HG03175 (cell line): ENCODE data around the gene LRRIQ4.

ENCODE experiments used
- ATAC-seq: cut with Tn5 transposase; IDR thresholded peaks from one replicate; pipeline ENCODE4 v1.9.1; 2021; ENCODE audit warnings: mild to moderate bottlenecking, moderate library complexity; ENCODE audit not compliant: unreplicated experiment

LRRIQ4 gene

DNA sequence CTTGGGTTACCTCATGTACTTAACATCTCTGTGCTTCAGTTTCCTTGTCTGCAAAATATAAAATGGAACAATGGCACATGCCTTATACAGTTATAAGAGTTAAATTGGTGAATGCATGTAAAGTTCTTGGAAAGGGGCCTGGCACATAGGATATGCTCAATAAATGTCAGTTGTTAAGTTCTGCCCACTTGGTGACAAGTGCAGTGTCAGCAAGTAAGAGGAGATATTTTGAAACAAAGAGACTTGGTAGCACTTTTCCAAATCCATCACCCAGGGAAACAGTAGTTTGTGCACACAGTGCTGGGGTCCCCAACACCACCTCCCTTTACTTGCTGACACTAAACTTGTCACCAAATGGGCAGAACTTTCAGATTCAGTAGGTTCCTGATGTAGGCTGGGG lies 37.9 kb downstream of the LRRIQ4 start:
- no peak for ATAC-seq

DNA sequence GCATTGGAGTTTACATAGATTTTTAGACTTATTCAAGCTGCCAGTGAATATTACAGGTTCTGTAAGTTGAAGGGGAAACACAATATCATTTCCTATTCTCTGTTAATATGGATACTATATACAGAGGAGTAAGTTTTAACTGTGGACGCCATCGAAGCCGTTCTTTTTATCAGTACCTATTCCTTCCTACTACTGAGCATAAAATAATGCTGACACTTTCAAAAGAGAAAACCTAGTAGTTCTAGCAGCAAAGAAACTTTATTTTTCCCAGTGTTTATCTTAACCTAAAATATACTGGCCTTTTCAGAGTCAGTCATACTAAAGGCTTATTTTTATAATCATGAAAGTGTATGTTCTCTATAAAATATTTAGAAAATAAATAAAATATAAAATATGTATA lies 42.8 kb downstream of the LRRIQ4 start:
- ATAC-seq: no peak

DNA sequence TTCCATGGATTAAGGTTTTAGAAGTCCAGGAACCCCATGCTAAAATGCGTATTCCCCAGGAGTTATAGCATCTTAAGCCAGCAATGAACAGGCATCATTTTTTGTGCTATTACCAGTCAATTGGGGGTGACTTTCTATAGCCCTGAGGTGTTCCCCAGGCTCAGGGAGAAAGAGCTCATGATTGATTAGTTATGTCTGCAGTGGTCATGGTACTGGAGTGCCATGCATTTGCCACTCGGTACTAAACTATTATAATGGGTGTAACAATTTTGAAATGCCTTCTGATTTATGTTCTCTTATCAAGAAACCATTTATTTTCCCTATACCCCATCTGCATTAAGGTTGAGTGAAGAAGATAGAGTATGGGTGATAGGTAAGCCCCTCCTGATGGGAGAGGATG lies 45.1 kb downstream of the LRRIQ4 start:
- no peak for ATAC-seq

DNA sequence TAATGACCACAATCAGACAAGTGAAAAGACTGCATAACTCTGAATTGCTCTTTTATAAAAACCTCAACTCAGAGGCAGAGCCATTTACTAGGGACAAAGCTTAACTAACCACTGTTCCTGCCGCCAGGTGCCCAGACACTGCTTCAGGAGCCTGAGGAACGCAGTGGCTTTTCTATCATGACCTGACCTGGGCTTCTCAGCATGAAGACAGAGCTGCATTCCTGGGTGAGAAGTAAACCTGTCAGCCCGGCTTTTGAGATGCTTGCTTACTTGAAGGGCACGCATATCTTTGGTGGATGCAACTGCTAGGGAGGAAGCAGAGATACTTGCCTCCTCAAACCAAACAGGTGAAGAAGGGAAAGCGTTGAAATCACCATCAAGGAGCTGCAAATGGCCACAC lies 49.2 kb downstream of the LRRIQ4 start:
- ATAC-seq: no peak

DNA sequence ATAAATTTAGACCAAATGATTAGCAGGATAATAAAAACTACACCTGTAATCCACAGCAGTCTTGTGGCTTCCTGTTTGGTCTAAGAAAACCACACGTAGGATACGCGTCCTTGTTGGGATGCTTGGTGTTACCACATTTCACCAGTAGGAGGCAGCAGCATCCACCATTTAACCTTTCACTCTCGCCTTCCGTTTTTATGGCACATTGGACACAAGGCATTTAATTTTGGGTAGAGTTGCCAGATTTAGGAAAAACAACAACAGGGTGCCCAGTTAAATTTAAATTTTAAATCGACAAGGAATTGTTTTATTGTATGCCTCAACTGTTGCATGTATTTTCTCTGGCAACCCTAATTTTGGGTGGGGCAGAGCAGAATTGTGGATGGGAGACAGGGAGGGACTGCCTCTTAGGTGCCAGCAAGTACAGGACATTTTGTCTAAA lies 50.8 kb downstream of the LRRIQ4 start:
- ATAC-seq: peak; percentile 66

DNA sequence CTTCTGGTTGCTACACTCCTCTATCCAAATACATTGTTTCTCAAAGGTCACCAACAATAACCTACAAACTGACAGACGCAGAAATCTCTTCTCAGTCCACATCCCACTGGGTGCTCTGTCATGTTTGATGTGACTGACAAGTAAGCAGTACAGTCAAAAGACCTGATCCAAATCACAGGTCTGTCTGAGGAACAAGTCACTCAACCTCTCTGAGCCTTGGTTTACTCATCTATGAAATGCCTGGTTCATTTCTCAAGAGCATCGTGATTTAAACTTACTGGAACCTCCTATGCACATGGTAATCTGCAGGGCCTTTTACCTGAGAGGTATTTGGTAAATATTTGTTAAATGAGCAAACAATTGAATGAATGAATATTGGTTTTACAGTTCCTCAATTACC lies 51.6 kb downstream of the LRRIQ4 start:
- ATAC-seq: no peak

DNA sequence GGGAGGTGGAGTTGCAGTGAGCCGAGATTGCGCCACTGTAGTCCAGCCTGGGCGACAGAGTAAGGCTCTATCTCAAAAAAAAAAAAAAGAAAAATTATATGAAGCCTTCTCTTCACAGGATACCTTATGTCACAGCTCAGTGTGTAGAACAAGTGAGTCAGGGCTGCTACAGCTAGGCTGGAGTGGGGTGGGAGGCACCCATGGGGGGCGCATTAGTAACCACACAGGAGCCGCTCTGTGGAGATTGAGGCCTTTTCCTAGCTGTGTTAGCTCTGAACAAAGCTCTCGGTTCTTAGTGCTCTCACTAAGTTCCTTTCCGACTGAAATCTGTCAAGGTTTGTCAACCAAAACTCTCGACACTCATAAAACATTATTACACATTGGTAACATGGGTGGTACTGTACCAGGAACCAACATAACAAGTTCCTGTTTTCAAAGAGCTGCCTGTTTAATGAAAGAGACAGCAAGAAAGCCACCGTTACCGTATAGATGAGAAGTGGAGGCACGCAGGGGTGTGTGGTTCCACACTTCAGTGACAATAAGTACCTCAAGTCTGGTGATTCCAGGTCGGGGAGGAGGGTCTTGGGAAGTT lies 52.6 kb downstream of the LRRIQ4 start:
- ATAC-seq: peak; percentile 60

DNA sequence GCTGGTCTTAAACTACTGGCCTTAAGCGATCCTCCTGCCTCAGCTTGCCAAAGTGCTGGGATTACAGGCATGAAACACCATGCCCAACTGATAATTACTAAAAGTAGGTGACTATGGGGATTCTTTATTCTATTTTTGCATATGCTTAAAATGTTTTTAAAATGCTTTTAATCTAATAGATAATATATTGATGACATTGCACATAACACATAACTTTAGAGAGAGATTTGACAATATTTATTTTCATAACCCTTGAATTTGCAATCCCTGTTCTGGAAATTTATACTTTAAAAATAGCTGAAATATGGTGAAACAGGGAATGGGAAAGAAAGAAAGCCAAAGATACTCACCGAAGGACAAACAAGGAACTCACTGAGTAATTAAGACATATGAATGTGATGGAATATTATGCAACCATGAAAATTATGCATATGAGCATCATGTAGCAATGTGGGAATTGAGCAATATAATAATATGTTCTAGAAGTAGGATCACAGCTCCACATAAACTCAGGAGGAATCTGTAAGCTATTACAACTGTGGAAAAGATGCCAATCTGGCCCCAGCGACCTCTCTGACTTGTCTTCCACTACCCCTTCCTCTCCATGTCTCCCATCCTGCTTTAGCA lies 55.0 kb downstream of the LRRIQ4 start:
- no peak for ATAC-seq

DNA sequence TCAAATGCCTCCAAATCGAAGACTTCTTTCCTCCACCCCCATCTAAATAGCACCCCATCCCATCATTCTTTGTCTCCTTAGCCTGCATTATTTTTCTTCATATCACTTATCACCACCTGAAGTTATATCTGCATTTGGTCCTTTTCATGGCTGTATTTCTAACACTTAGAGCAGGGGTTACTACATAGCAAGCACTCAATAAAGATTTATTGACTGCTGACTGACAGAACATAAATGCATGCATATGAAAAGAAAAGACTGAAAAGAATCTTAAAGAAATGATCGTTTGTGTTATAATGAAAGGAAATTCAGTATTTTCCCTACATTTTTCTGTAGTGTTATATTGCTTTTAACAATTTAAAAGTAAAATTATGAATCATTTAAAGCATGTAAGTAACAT lies 55.7 kb downstream of the LRRIQ4 start:
- no peak for ATAC-seq

DNA sequence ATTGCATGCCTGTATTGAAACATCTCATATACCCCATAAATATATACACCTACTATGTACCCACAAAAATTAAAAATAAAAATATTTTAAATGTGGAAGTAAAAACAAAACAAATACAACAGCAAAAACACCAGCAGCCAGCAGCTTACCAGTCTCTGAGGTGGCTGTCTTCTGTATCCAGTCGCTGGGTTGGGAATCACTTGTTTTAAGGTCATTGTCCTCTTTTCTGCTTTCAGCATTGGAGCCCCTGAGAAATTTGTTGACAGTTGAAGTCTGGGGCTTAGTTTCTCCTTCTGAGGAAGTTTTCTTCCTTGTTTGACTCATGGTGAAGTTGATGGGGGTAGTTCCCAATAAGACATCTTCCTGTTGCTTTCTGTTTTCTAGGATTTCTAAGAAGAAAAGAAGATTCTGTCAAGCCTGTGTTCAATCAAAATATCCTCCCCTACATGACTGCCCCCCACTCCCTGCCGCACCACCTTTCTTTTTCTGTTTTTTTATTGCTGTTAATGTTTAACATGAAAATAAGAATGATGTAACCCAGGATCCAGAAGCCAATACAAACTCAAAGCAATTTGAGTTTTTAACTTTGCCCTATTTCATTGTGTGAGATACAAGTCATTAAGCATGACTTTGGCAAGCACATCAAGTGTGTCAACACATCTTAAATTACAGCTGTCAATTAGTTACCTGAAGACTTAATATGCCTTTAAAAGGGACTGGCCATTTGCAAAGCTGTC lies 57.0 kb downstream of the LRRIQ4 start, which contains the start of gene LRRC31:
Gene LRRC31, minus strand, starts transcription at position 452 of the 737 bp plus-strand sequence. Its CDS starts 128 bp downstream, at position 324.
- ATAC-seq: no peak

DNA sequence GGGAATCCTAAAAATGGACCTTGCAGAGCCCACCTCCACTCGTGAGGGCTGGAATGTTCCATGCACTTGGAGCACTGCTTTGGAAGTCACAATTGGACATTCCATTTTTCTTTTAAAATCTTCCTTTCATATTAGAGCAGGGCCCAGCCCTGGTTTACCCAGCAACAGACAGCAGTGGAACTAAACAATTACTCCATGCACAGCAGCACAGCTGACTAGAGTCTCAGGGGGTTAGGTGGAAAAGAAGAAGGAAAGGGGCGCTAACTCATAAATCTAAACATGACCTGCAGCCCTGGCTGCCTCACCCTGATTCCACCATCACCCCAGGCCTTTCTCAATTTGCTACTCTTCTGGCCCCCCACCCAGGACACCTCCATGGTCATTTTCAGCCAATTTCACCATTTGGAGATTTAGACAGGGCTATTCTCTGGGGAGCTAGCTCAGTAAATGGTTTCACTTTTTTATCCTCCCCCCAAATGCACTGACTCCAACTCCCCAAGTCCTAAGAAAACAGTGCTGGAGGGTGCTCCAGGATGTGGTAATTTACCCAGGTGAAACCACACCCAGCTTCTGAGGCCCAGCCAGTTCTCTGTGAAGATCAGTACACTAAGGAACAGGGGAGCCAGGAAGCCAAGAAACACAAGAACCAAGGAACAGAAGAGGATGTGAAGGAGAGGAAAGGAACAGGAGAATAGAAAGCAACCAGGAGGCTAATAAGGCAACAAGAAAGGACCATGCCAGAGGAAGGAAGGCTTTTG lies 58.6 kb downstream of the LRRIQ4 start:
- no peak for ATAC-seq

DNA sequence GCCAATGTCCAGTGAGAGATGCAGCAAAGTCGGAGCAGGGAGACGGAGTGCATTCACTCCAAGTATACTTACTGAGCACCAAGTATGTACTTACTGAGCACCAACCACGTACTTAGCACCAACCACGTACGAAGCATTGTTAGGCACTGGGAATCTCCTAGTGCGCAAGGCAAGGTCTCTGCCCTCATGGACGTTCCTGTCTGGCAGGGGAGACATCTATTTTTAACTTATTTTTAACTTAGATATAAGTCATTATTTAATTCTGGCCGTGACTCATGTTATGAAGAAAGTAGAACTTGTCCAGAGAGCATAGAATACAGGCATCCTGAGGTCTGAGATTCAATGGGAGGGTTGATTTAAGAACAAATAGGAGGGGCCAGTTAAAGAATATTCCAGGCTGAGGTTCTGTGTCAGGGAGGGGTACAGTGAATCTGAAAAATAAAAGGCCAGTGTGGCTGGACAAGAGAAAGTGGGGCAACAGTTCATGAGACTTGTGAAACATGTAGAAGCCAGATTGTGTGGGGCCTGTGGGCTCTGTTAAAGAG lies 66.4 kb downstream of the LRRIQ4 start:
- ATAC-seq: no peak

DNA sequence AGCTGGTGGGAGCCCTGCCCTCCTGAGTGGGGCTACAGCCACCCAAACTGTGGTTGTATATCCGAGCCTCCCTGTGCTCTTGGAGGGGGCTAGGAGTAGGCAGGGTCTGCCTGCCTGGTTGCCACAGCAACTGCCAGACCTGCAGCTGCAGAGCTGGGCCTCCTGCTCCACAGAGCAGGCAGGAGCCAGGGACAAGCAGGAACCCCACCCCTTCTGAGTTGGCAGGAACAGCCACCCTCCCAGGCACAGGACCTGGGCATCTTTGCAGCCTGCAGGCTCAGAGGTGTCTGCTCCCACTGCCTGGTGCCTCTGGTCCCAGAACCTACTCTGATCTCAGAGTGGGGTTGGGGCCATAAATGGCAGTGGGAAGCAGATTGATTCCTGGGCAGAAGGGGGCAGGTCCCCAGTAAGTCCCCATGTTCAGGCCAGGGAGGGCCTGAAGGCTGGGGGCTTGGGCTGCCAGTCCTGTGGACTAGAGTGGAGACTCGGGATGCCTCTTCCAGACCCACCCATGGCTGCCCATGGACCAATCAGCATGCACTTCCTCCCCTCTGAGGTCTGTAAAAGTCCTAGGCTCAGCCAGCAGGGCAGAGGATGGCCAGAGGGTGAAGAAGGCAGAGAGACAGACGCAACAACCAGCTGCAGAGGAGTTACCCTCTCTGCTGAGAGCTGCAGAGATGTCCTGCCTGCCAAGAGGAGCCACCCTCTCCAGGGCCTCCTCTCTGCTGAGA lies 67.3 kb downstream of the LRRIQ4 start:
- no peak for ATAC-seq

DNA sequence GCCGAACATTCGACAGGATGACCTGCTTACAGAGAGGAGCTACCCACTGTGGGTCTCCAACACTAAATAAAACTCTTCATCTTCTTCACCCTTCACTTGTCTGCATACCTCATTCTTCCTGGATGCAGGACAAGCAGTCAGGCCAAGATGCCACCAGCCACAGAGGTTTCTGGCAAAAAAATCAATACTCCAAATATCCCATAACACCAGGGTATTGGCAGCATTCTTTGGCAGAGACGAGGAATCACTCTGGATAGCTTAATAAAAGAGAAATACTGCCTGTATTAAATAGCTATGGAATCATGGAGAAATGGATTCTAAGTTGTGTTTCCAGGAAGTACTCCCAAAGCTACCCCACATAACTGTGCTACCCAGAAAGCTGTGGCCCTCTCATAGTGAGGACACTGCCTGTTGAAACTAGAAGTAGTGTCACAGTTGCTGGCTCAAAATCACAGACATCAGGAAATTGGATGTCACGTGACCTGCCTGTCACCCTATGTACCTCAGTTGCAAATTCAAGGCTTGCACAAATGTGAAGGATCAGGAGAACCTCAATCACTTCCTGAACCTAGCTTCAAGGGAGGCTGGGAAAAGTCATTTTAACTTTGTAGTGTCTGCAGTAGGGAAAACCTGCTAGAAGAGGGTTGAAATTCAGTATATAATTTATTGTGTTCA lies 68.0 kb downstream of the LRRIQ4 start:
- no peak for ATAC-seq

DNA sequence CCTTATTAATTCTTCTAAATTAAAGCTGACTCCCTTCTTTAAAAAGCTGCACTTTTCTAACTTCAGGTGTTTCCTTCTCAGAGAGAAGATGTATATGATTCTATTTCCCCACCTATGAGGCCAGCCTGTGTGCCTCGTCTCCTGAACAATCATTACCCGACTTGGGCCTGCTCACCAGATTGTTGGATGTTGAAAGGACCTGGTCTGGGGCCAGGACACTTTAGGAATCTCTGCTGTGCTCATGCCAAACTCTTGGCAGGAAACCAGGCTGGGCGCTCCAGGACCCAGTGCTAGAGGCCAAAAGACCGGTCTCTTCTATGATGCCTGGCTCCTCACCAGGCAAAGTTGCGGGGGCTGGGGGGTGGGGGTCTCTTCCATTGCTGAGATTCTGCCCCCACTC lies 74.0 kb downstream of the LRRIQ4 start:
- ATAC-seq: no peak
